ENCODE measurements around the gene TNNT1.

DNA sequence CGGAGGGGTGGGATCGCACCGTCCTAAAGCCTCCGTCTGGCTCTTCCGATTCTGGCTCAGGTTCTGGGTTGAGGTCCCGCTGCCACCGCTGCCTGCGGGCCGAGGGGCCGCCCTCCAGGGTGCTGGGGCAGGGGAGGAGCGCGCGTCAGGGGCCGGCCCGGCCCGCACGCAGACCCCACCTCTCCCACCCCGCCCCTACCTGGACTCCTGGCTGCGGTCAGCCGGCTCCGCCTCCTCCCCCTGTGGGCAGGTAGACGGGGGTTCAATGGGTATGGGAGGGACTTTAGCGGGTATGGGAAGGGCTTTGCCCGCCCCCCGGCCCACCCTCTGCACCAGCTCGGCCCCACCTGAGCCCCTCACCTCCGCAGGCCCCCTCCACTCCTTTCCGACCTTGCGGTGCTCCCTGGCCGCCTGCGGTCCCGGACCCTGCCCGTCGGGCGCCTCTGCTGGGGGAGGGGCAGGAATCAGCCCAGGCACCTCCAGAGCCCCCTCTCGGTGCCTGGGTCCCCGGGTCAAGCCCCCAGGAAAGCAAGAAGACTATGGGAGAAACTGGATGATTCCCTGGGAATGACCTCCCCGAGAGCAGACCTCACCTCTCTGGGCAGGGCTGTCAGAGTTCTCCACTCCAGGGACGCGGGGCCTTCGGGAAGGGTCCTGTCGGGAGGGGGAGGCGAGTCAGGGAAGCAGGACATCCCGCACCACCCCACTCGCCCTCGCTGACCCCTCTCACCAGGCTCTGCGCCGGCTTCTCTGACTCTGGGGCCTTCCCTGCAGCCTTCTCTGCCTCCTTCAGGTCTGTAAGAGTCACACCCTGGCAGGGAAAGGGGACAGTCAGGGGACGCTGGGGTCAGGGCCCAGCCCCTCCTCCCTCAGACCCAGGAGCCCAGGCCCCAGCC is 56.3 kb downstream of the TNNT1 start:
- TF ChIP-seq, protein P1, sequence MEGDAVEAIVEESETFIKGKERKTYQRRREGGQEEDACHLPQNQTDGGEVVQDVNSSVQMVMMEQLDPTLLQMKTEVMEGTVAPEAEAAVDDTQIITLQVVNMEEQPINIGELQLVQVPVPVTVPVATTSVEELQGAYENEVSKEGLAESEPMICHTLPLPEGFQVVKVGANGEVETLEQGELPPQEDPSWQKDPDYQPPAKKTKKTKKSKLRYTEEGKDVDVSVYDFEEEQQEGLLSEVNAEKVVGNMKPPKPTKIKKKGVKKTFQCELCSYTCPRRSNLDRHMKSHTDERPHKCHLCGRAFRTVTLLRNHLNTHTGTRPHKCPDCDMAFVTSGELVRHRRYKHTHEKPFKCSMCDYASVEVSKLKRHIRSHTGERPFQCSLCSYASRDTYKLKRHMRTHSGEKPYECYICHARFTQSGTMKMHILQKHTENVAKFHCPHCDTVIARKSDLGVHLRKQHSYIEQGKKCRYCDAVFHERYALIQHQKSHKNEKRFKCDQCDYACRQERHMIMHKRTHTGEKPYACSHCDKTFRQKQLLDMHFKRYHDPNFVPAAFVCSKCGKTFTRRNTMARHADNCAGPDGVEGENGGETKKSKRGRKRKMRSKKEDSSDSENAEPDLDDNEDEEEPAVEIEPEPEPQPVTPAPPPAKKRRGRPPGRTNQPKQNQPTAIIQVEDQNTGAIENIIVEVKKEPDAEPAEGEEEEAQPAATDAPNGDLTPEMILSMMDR (IDR thresholded peaks at IDR 0.05) = no peak
- TF ChIP-seq POLR2A (IDR thresholded peaks at IDR 0.05) (no peak), POLR2AphosphoS5 (IDR thresholded peaks at IDR 0.05) (no peak)

All from suprapubic skin (tissue), 4 donors.